Gastroesophageal sphincter (tissue), 4 donors: ENCODE measurements around the gene PDE4B. TPM values are rescaled to one million over a fixed set of nuclear protein-coding genes. Genes with fewer than 3 reads are reported as not detected.

Source experiments
- ATAC-seq: fragments of 150-250 bp; one replicate; pipeline ENCODE4 v1.9.1; 2016; ENCODE audit warnings: mild to moderate bottlenecking, moderate library complexity
- H3K27ac ChIP-seq, 4 donors: fragments of 200-600 bp; sonication (generic) in 3 of 4; 1 replicate in 3 of 4; 2 replicates in 1 of 4; pipeline ENCODE4 v1.5.1; 2016 to 2019
- H3K27me3 ChIP-seq: fragments of 200-600 bp; sonication (generic); one replicate; pipeline ENCODE4 v1.5.1; 2019
- H3K36me3 ChIP-seq, 2 donors: fragments of 200-600 bp; sonication (generic); one replicate each; pipeline ENCODE4 v1.5.1; 2019; ENCODE audit warnings: control low read depth in 1 of 2
- H3K4me1 ChIP-seq, 3 donors: fragments of 200-600 bp; sonication (generic); 1 replicate in 2 of 3; 2 replicates in 1 of 3; pipeline ENCODE4 v1.5.1; 2016 to 2019; ENCODE audit warnings: control low read depth in 2 of 3
- H3K4me3 ChIP-seq, 2 donors: fragments of 200-600 bp; sonication (generic); one replicate each; pipeline ENCODE4 v1.5.1; 2019; ENCODE audit warnings: mild to moderate bottlenecking in 1 of 2, moderate library complexity in 1 of 2
- H3K9me3 ChIP-seq, 3 donors: fragments of 200-600 bp; sonication (generic); one replicate each; pipeline ENCODE4 v1.5.1; 2017 to 2019; ENCODE audit warnings: control low read depth in 2 of 3
- EP300 ChIP-seq: sonication (generic); formaldehyde crosslinking; IDR thresholded peaks from one replicate; pipeline ENCODE4 v1.6.1; 2017; ENCODE audit warnings: antibody characterized with exemption, mild to moderate bottlenecking
- POLR2A ChIP-seq, 2 donors: fragments of 450-650 bp; IDR thresholded peaks; one replicate each; pipeline ENCODE4 v1.6.1; 2017; ENCODE audit warnings: antibody characterized with exemption in 2 of 2, mild to moderate bottlenecking in 2 of 2, moderate library complexity in 1 of 2
- POLR2AphosphoS5 ChIP-seq: sonication (generic); formaldehyde crosslinking; IDR thresholded peaks from one replicate; pipeline ENCODE4 v1.6.1; 2017; ENCODE audit warnings: antibody characterized with exemption
- WGBS, 2 donors: methylation state at CpG; one replicate each; pipeline ENCODE4 v1.1.5; 2018; ENCODE audit warnings: low coverage in 1 of 2; 5-methylcytosine and 5-hydroxymethylcytosine counted together
- total RNA-seq, 4 donors: library from RNA; depleted of rRNA; stranded (reverse); fragments of >200 nt; gene quantifications; one replicate each; pipeline ENCODE4 v1.1.0, GENCODE V29; 2016
- TF ChIP-seq, protein P1 (sequence below), 4 experiments: fragments of 200-600 bp in 2 of 4; fragments of 450-650 bp in 2 of 4; sonication (generic) in 1 of 4; IDR thresholded peaks; one replicate each; pipeline ENCODE4 v1.5.1; 2017 to 2019; ENCODE audit warnings: antibody characterized with exemption in 4 of 4, mild to moderate bottlenecking in 2 of 4, moderate library complexity in 2 of 4

Gene PDE4B
- total RNA-seq, 4 donors from 2014 or later = 5.9 to 16.2 (median 8.8) TPM

DNA sequence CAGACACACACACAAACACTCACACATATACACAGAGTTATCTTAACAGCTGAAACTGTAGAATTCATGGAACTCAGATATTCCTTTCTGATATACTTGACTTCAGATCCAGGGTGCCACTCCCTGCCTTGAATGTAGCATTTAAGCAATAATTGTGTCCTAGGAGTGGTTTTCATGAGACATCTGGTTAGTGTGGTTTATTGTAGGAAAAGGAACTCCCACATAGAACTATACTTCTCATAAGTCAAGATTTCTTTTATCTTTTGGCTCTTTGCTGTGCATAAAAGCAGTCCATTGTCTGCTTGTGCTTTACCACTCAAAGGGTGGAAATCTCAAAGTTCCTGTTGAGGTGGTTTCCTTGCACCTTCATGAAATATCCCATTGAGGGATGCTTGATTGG is 468.7 kb downstream of the PDE4B start:
- no peak for ATAC-seq
- no peak for TF ChIP-seq POLR2AphosphoS5
- H3K4me1 ChIP-seq = no peaks in the 10 kb centered on the region
- no peak overlapping the region for H3K27ac ChIP-seq
- H3K27me3 ChIP-seq = no peaks in the 10 kb centered on the region
- H3K4me3 ChIP-seq = no peak overlapping the region
- no peaks in the 10 kb centered on the region for H3K9me3 ChIP-seq
- no peaks in the 10 kb centered on the region for H3K36me3 ChIP-seq

DNA sequence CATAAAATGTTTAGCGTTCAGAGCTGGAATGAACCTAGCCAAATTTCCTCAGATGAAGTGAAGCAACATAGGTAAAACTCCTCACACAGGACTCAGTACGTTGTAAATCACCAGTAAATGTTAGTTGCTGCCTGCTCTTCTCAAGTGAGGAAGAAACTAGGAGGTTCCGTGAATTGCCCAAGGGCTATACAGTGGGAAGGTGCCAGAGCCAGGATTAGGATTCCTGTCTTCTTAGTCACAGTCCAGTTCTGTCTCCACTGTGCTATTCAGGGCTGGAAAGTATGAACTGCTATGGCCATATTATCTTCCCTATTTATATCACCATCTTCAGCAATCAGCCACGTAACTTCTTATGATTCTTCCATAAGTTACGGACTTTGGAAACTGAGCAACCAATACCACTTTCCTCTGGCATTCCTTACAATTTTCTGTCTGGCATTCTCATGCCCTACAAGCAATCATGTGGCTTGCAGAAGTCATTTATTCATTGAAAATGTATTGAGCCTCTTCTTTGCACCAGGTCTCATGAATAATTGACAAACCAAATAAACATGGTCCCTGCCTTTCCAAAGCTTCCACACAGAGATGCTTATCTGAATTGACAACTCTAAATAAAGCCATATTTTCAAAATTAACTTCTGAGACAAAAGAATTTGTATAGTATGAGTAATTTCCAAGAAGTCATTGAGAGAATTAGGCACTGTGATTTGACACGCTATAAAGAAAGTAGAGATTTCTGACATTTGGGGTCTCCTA is 469.7 kb downstream of the PDE4B start:
- no peaks in the 10 kb centered on the region for H3K9me3 ChIP-seq
- ATAC-seq = no peak
- WGBS, 2 donors = 79 to 87% methylated on average over 6 of the region's 6 CpGs
- H3K4me3 ChIP-seq = no peak overlapping the region
- no peak overlapping the region for H3K27ac ChIP-seq
- H3K27me3 ChIP-seq = no peaks in the 10 kb centered on the region
- H3K4me1 ChIP-seq = no peaks in the 10 kb centered on the region
- H3K36me3 ChIP-seq = no peaks in the 10 kb centered on the region
- TF ChIP-seq EP300 (no peak), POLR2AphosphoS5 (no peak), POLR2A (IDR thresholded peaks at IDR 0.05) (no peak)
- TF ChIP-seq, protein P1, sequence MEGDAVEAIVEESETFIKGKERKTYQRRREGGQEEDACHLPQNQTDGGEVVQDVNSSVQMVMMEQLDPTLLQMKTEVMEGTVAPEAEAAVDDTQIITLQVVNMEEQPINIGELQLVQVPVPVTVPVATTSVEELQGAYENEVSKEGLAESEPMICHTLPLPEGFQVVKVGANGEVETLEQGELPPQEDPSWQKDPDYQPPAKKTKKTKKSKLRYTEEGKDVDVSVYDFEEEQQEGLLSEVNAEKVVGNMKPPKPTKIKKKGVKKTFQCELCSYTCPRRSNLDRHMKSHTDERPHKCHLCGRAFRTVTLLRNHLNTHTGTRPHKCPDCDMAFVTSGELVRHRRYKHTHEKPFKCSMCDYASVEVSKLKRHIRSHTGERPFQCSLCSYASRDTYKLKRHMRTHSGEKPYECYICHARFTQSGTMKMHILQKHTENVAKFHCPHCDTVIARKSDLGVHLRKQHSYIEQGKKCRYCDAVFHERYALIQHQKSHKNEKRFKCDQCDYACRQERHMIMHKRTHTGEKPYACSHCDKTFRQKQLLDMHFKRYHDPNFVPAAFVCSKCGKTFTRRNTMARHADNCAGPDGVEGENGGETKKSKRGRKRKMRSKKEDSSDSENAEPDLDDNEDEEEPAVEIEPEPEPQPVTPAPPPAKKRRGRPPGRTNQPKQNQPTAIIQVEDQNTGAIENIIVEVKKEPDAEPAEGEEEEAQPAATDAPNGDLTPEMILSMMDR (IDR thresholded peaks at IDR 0.05) = no peak

DNA sequence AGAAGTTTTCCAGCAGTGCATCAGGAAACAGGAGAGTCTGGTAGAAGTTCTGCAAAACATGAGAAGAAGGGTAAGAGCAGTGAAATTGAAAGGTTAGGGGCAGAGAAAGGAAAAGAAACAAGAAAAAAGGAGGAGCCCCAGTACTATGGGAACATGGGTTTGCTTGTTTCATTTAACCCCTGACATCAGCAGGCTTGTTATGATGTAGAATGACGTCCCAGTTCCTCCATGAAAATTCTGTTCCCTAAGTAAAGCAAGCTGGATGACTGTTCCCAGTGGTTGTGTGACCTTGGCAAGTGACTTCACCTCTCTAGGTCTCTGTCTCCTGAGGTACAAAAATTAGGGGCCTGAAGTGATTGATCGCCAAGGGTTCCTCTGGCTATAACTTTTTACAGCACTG is 472.6 kb downstream of the PDE4B start:
- H3K36me3 ChIP-seq = no peaks in the 10 kb centered on the region
- 80 to 86% methylated on average over 1 of the region's 2 CpGs for WGBS, 2 donors
- H3K4me3 ChIP-seq = no peak overlapping the region
- no peak overlapping the region for H3K27ac ChIP-seq
- no peaks in the 10 kb centered on the region for H3K9me3 ChIP-seq
- peaks cover 2 to 20% (median 2%) of the 10 kb centered on the region in 3 donors for H3K4me1 ChIP-seq
- TF ChIP-seq, protein P1 (IDR thresholded peaks at IDR 0.05) = no peak
- no peak for TF ChIP-seq EP300
- TF ChIP-seq POLR2A (IDR thresholded peaks at IDR 0.05) = no peak
- TF ChIP-seq POLR2AphosphoS5 = no peak
- H3K27me3 ChIP-seq = no peaks in the 10 kb centered on the region
- no peak for ATAC-seq

DNA sequence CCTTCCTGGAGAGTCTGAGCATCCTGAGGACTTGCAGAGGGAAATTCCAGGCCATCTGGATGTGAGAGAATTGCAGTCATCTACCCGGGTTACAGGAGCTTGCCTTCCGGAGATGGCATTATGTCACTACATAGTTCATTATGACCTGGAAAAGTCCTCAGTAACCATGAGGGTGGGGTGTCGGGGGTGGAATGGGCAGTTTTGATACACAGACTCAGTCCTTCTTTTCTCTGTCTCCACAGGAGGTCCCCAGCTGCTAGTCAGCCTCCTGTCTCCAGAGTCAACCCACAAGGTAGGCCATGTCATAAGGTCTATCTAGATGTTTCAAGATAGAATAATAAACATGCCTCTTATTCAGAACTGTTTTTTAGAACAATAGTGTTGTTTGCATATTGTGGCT is 473.1 kb downstream of the PDE4B start:
- Histone ChIP-seq H3K27me3 (no peaks in the 10 kb centered on the region), H3K4me3 (no peak overlapping the region), H3K9me3 (no peaks in the 10 kb centered on the region), H3K36me3 (no peaks in the 10 kb centered on the region), H3K4me1 (peaks cover 6 to 25% (median 6%) of the 10 kb centered on the region in 3 donors), H3K27ac (no peak overlapping the region)
- ATAC-seq = no peak
- TF ChIP-seq, protein P1 (IDR thresholded peaks at IDR 0.05) = no peak
- no peak for TF ChIP-seq POLR2A (IDR thresholded peaks at IDR 0.05)
- TF ChIP-seq POLR2AphosphoS5 = no peak
- TF ChIP-seq EP300 = no peak
- WGBS, 2 donors = no CpG with 5 or more reads among the region's 3 CpGs

DNA sequence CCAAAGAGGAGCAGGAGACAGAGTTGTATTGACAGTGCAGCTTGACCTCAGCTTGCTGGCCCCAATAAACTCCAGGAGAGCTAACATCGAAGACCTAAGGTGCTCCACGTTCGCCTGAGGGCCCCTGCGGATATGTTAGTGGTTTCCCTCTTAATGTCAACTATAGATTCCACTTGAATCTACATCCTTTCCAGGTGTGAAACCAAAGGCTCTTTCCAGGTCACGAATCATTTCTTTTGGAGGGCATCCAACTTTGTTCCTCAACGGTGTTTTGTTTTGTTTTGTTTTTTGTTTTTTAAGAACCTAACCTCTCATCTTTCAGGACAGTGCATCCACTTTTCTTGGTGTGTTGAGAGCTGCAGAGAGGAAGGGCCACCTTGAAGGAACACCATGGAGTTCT is 473.7 kb downstream of the PDE4B start:
- TF ChIP-seq, protein P1 (IDR thresholded peaks at IDR 0.05) = no peak
- TF ChIP-seq EP300 (no peak), POLR2AphosphoS5 (no peak)
- peak overlapping the region in 1 of 4 donors; percentile 13 for H3K27ac ChIP-seq
- ATAC-seq = no peak
- H3K4me3 ChIP-seq = no peak overlapping the region
- H3K4me1 ChIP-seq = peaks cover 7 to 29% (median 8%) of the 10 kb centered on the region in 3 donors
- WGBS, 2 donors = 55 to 80% methylated on average over 3 to 6 of the region's 6 CpGs
- H3K9me3 ChIP-seq = no peaks in the 10 kb centered on the region
- no peaks in the 10 kb centered on the region for H3K36me3 ChIP-seq
- no peaks in the 10 kb centered on the region for H3K27me3 ChIP-seq
